K562 (cell line): ENCODE data around the gene MFN1. TPM values are rescaled to one million over a fixed set of nuclear protein-coding genes. Genes with fewer than 3 reads are reported as not detected.

Experiments
- DLX4 ChIP-seq: fragments of 250-450 bp; sonication (Bioruptor Pico); IDR thresholded peaks from 2 replicates; pipeline ENCODE4 v1.6.1; 2021; ENCODE audit warnings: mild to moderate bottlenecking
- ELF4 ChIP-seq: fragments of 450-650 bp; formaldehyde crosslinking; IDR thresholded peaks from 2 replicates; pipeline ENCODE4 v1.4.0; 2022; ENCODE audit warnings: missing genetic modification characterization
- ETS2 ChIP-seq: IDR thresholded peaks from 2 replicates; pipeline ENCODE4 v1.6.1; 2016; ENCODE audit warnings: borderline replicate concordance, missing genetic modification characterization, mild to moderate bottlenecking, moderate library complexity, missing compliant biosample characterization; ENCODE audit not compliant: poor library complexity, severe bottlenecking
- FOXJ3 ChIP-seq: sonication (generic); formaldehyde crosslinking; IDR thresholded peaks from 2 replicates; pipeline ENCODE4 v1.4.0; 2020; ENCODE audit warnings: mild to moderate bottlenecking, missing genetic modification reagents
- GTF2E2 ChIP-seq: fragments of 200-800 bp; sonication (Bioruptor generic); IDR thresholded peaks from 2 replicates; pipeline ENCODE4 v1.6.1; 2016; ENCODE audit warnings: missing genetic modification characterization, missing compliant biosample characterization
- GTF3C2 ChIP-seq: IDR thresholded peaks from 3 replicates; pipeline ENCODE4 v1.6.1; 2011; ENCODE audit warnings: borderline replicate concordance, mild to moderate bottlenecking, moderate library complexity; ENCODE audit not compliant: insufficient read length; ENCODE audit errors: extremely low read depth
- HOMEZ ChIP-seq: fragments of 250-450 bp; sonication (Bioruptor Pico); IDR thresholded peaks from 2 replicates; pipeline ENCODE4 v1.4.0; 2020; ENCODE audit warnings: mild to moderate bottlenecking, moderate library complexity
- NFIX ChIP-seq: fragments of 250-450 bp; sonication (Bioruptor Pico); IDR thresholded peaks from 2 replicates; pipeline ENCODE4 v1.4.0; 2020; ENCODE audit warnings: low read depth, mild to moderate bottlenecking, moderate library complexity
- NR3C1 ChIP-seq: sonication (generic); formaldehyde crosslinking; IDR thresholded peaks from 2 replicates; pipeline ENCODE4 v1.8.1; 2022; ENCODE audit warnings: missing genetic modification reagents
- POLR2AphosphoS5 ChIP-seq: IDR thresholded peaks from 2 replicates; pipeline ENCODE4 v1.6.1; 2011; ENCODE audit warnings: mild to moderate bottlenecking, low read depth, low read length, moderate library complexity; ENCODE audit not compliant: control insufficient read depth, insufficient read depth
- RAD51 ChIP-seq: fragments of 450-650 bp; IDR thresholded peaks from 2 replicates; pipeline ENCODE4 v1.7.1; 2016; ENCODE audit warnings: low read depth, mild to moderate bottlenecking, borderline replicate concordance
- RBM25 ChIP-seq: fragments of 200-400 bp; formaldehyde crosslinking; IDR thresholded peaks from 2 replicates; pipeline ENCODE4 v1.6.1; 2018; ENCODE audit warnings: low read length, low read depth, moderate library complexity; ENCODE audit not compliant: severe bottlenecking
- U2AF2 ChIP-seq: fragments of 200-400 bp; formaldehyde crosslinking; optimal IDR thresholded peaks from 2 replicates; pipeline ENCODE3; 2017; ENCODE audit warnings: low read depth, mild to moderate bottlenecking, low read length
- ZBTB34 ChIP-seq: fragments of 250-450 bp; sonication (Bioruptor Pico); IDR thresholded peaks from 2 replicates; pipeline ENCODE4 v1.8.0; 2021; ENCODE audit warnings: mild to moderate bottlenecking, moderate library complexity
- ZNF395 ChIP-seq: fragments of 200-800 bp; sonication (Bioruptor generic); IDR thresholded peaks from 2 replicates; pipeline ENCODE4 v1.6.1; 2017; ENCODE audit warnings: missing genetic modification characterization, missing compliant biosample characterization
- polyA plus RNA-seq, 8 experiments: library from polyadenylated mRNA; depleted of rRNA in 4 of 8; stranded (reverse) in 5 of 8; unstranded in 3 of 8; fragments of >200 nt; fragmentation: Nextera tagmentation in 2 of 8; fragmentation: Illumina TruSeq in 1 of 8; extraction: Ambion mirVana in 2 of 8; extraction: Trizol in 1 of 8; gene quantifications; 2 replicates each; pipeline versions ENCODE4 v1.2.1 to v1.2.3, GENCODE V29; 2011 to 2014; ENCODE audit warnings: inconsistent platforms in 1 of 8, missing spikeins in 1 of 8
- total RNA-seq, 7 experiments: library from RNA; depleted of rRNA in 6 of 7; stranded (reverse); fragments of >200 nt in 6 of 7; fragmentation: Illumina TruSeq in 2 of 7; extraction: Trizol in 2 of 7; gene quantifications; 2 replicates each; pipeline versions ENCODE4 v1.2.1 to v1.2.3, GENCODE V29; 2011 to 2021; ENCODE audit warnings: low replicate concordance in 1 of 7

MFN1 gene
- total and polyA plus RNA-seq, 9 of the 15 experiments (the other 6 are each of a cell fraction or from before 2014, with no cell fraction given) = 10.5 to 42.7 (median 22.6) TPM

- no peak for TF ChIP-seq ZBTB34 (CRISPR knock-in tag)
- no peak for TF ChIP-seq U2AF2
- TF ChIP-seq RBM25 = no peak
- TF ChIP-seq DLX4 = no peak
- TF ChIP-seq ZNF395 = peak; percentile 55; the same call in 1 of the 2 replicates
- TF ChIP-seq RAD51 = no peak
- no peak for TF ChIP-seq NFIX (CRISPR knock-in tag)
- TF ChIP-seq HOMEZ (CRISPR knock-in tag) = no peak
- 0 out of 2 replicates have a peak, but pooled peaks have one; percentile 21 for TF ChIP-seq ELF4 (CRISPR knock-in tag)
- TF ChIP-seq GTF2E2 (tag) = no peak
- TF ChIP-seq POLR2AphosphoS5 = peak; percentile 84
- no peak for TF ChIP-seq GTF3C2
- TF ChIP-seq FOXJ3 (CRISPR knock-in tag) = no peak
- TF ChIP-seq ETS2 (tag) = no peak
- no peak for TF ChIP-seq NR3C1 (CRISPR knock-in tag)
Measured at GRCh38 chr3:179347345-179348194, at the start of gene MFN1 (continued).
